Cardiac muscle cell (in vitro differentiated cells and primary cell): ENCODE data around the gene ZNF398. TPM values are rescaled to one million over a fixed set of nuclear protein-coding genes. Genes with fewer than 3 reads are reported as not detected.
A peak's percentile ranks its signal among the peaks of the same experiment; 100 is the strongest.

Source experiments
- DNase-seq, 2 donors: peaks; one replicate each; pipeline versions ENCODE4 v3.0.0 to v3.0.0-alpha.2; 2010 to 2017; ENCODE audit warnings: low read depth in 1 of 2, low spot score in 1 of 2
- H3K27ac ChIP-seq: fragments of 200-600 bp; sonication (generic); 2 replicates; pipeline ENCODE4 v1.5.1; 2016
- H3K27me3 ChIP-seq: fragments of 200-600 bp; sonication (generic); 2 replicates; pipeline ENCODE4 v1.6.0; 2016; ENCODE audit warnings: control low read depth
- H3K36me3 ChIP-seq: fragments of 200-600 bp; sonication (generic); 2 replicates; pipeline ENCODE4 v1.5.1; 2016; ENCODE audit warnings: control low read depth
- H3K4me1 ChIP-seq: fragments of 200-600 bp; sonication (generic); 2 replicates; pipeline ENCODE4 v1.8.1; 2017; ENCODE audit warnings: low read depth, mild to moderate bottlenecking, mixed run types
- H3K4me3 ChIP-seq: fragments of 200-600 bp; sonication (generic); 2 replicates; pipeline ENCODE4 v1.5.1; 2016; ENCODE audit warnings: mild to moderate bottlenecking
- H3K9me3 ChIP-seq: fragments of 200-600 bp; sonication (generic); 2 replicates; pipeline ENCODE4 v1.5.1; 2017; ENCODE audit warnings: low read depth, mild to moderate bottlenecking, control low read depth
- polyA plus RNA-seq: library from polyadenylated mRNA; unstranded; fragments of >200 nt; fragmentation: Nextera tagmentation; extraction: Ambion mirVana; gene quantifications from 2 replicates; pipeline ENCODE4 v1.2.1, GENCODE V29; 2016
- total RNA-seq: library from RNA; depleted of rRNA; stranded (reverse); fragments of >200 nt; gene quantifications from 2 replicates; pipeline ENCODE4 v1.2.3, GENCODE V29; 2016
- TF ChIP-seq, protein P1 (sequence below): IDR thresholded peaks from 2 replicates; pipeline ENCODE4 v1.5.1; 2012; ENCODE audit warnings: low read depth, mild to moderate bottlenecking, low read length

ZNF398 gene, protein sequence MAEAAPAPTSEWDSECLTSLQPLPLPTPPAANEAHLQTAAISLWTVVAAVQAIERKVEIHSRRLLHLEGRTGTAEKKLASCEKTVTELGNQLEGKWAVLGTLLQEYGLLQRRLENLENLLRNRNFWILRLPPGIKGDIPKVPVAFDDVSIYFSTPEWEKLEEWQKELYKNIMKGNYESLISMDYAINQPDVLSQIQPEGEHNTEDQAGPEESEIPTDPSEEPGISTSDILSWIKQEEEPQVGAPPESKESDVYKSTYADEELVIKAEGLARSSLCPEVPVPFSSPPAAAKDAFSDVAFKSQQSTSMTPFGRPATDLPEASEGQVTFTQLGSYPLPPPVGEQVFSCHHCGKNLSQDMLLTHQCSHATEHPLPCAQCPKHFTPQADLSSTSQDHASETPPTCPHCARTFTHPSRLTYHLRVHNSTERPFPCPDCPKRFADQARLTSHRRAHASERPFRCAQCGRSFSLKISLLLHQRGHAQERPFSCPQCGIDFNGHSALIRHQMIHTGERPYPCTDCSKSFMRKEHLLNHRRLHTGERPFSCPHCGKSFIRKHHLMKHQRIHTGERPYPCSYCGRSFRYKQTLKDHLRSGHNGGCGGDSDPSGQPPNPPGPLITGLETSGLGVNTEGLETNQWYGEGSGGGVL
- total RNA-seq (18.2 and 22.1 TPM in 2 replicates), polyA plus RNA-seq (8.0 and 9.6 TPM in 2 replicates)

DNA sequence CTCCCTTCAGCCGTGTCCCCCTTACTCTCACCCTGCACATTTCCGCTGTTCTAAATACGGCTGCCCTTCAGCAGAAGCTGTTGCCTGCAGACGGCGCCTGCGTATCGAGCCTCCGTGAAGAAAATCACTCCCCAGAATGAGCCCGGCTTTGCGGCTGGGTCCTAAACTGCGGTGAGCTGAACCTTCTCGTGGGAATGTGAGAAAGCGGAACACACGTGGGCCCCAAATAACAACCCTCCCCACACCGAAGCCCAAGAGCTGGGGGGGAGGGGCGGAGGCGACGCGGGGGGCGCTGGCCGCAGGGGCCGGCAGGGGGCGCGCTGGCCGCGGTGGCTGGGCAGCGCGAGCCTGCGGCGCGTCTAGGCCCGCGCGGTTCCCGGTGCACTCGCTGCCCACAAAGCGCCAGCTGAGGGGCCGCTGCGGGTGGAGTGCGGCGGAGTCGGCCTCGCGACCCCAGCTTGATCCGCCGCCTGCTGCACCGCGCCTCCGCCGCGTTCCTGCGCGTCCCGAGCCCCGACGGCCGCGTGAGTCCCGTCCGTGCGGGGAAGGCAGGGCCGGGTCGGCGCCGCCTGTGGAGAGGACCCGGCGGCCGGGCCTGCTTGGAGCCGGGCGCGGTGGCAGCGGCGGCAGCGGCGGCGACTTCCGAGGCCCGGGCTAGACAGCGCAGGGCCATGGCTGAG is at the start of gene ZNF398:
Gene ZNF398, plus strand, starts transcription at position 382 of the 680 bp plus-strand sequence. Its CDS starts 290 bp downstream, at position 672.
- Histone ChIP-seq H3K4me3 (peak within 1 kb of the TSS; percentile 73), H3K9me3 (no peaks in the 10 kb centered on the region), H3K27me3 (no peaks in the 10 kb centered on the region), H3K36me3 (no peaks in the 10 kb centered on the region), H3K4me1 (peaks cover 3% of the 10 kb centered on the region), H3K27ac (peak within 1 kb of the TSS; percentile 87)
- DNase-seq = peak; percentile 86 to 90
- TF ChIP-seq, protein P1, sequence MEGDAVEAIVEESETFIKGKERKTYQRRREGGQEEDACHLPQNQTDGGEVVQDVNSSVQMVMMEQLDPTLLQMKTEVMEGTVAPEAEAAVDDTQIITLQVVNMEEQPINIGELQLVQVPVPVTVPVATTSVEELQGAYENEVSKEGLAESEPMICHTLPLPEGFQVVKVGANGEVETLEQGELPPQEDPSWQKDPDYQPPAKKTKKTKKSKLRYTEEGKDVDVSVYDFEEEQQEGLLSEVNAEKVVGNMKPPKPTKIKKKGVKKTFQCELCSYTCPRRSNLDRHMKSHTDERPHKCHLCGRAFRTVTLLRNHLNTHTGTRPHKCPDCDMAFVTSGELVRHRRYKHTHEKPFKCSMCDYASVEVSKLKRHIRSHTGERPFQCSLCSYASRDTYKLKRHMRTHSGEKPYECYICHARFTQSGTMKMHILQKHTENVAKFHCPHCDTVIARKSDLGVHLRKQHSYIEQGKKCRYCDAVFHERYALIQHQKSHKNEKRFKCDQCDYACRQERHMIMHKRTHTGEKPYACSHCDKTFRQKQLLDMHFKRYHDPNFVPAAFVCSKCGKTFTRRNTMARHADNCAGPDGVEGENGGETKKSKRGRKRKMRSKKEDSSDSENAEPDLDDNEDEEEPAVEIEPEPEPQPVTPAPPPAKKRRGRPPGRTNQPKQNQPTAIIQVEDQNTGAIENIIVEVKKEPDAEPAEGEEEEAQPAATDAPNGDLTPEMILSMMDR = peak; percentile 39

DNA sequence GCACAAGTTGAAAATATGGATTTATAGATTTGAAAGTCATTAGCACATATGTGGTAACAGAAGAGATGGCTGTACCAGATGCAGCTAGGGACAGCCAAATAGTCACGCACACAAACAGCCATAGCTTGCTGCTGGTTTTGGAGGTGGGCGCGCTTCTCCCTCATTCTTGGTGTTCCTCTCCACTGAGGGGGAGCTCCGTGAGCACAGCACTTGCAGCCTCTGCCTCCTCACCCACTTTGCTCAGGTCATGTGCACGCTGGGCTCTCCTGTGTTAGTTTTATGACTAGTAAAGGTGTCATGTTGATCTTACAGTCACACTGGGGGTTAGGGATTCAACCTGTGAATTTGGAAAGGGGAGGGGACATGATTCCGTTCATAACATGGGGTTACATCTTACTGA is 48.2 kb upstream of the ZNF398 start:
- DNase-seq = no peak
- H3K27me3 ChIP-seq = no peaks in the 10 kb centered on the region
- TF ChIP-seq, protein P1 = no peak
- H3K9me3 ChIP-seq = no peaks in the 10 kb centered on the region
- no peaks in the 10 kb centered on the region for H3K4me1 ChIP-seq
- H3K27ac ChIP-seq = no peak overlapping the region
- no peak overlapping the region for H3K4me3 ChIP-seq
- no peaks in the 10 kb centered on the region for H3K36me3 ChIP-seq

DNA sequence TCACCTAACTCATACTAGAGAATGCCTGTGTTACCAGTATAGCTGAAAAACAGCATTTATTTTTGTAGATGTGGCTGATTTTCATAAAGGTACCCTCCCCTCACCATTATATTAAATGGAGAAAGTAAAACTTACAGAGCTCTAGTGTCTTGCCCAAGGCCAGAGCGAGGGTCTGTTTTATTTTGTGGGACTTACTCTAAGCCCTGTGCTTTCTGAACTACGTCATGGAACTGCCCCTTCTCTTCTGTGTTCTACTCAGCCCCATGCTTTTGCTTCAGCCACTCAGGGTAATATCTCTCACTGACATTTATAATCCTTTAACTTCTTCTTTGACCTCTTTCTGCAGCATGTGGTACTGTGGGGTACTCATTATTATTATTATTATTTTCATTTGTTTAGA is 46.4 kb upstream of the ZNF398 start:
- Histone ChIP-seq H3K36me3 (no peaks in the 10 kb centered on the region), H3K9me3 (no peaks in the 10 kb centered on the region), H3K27me3 (no peaks in the 10 kb centered on the region), H3K4me3 (no peak overlapping the region), H3K27ac (no peak overlapping the region), H3K4me1 (no peaks in the 10 kb centered on the region)
- no peak for DNase-seq
- TF ChIP-seq, protein P1 = no peak

DNA sequence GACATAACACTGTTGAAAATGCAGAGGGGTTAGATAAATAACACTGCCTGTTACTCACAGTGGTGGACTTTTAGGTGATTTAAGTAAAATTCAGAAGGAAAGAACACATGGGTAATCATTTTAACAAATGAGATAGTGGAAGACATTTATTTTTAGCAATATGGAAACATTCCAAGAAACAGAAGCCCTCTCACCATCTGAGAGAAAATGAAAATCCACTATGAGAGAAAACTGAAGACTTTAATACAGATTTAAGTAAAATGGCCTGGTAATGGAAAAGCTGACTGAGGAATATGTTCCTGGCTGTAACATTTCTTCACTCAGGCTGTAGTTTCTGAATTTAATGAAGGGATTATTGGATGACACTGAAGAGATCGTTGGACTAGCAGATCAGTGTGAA is 44.6 kb upstream of the ZNF398 start:
- no peak for DNase-seq
- H3K9me3 ChIP-seq = no peaks in the 10 kb centered on the region
- H3K4me1 ChIP-seq = no peaks in the 10 kb centered on the region
- TF ChIP-seq, protein P1 = no peak
- H3K36me3 ChIP-seq = peaks cover 4% of the 10 kb centered on the region
- no peaks in the 10 kb centered on the region for H3K27me3 ChIP-seq
- no peak overlapping the region for H3K27ac ChIP-seq
- no peak overlapping the region for H3K4me3 ChIP-seq

DNA sequence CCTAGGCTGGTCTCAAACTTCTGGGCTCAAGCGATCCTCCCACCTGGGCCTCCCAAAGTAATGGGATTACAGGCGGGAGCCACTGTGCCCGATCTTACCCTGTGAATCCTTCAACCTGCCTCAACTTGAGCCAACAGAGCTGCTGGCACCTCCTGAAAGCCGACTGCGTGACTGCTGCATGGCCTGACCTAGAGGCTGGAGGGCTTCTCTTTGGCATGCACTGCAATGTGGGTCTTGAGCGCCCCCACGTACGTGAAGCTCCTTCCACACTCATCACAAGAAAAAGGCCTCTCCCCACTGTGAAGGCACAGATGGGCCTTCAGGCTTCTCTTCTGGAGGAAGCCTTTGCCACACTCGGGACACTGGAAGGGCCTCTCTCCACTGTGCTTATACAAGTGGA is 43.8 kb upstream of the ZNF398 start:
- TF ChIP-seq, protein P1 = no peak
- H3K4me1 ChIP-seq = no peaks in the 10 kb centered on the region
- H3K4me3 ChIP-seq = no peak overlapping the region
- peaks cover 4% of the 10 kb centered on the region for H3K36me3 ChIP-seq
- no peaks in the 10 kb centered on the region for H3K9me3 ChIP-seq
- DNase-seq = no peak
- no peaks in the 10 kb centered on the region for H3K27me3 ChIP-seq
- H3K27ac ChIP-seq = no peak overlapping the region
